ENCODE measurements around the gene DRAM1.

DRAM1 gene

GRCh38 chr12:101933866-101934514 is 56.6 kb downstream of the DRAM1 start:
- H3K4me1 ChIP-seq (ENCODE audit: insufficient read depth, low read length), result no peaks in the 10 kb centered on the region
- H3K4me3 ChIP-seq (ENCODE audit: low read depth in 1 of 2, low read length in 2 of 2), result no peak overlapping the region
- no peaks in the 10 kb centered on the region for H3K36me3 ChIP-seq (ENCODE audit: insufficient read depth, low read length)
- no peaks in the 10 kb centered on the region for H3K27me3 ChIP-seq (ENCODE audit: control insufficient read depth in 1 of 2, insufficient read depth in 2 of 2, low read length in 2 of 2)
- no peak overlapping the region for H3K27ac ChIP-seq (ENCODE audit: low read depth, low read length)
- H3K9ac ChIP-seq (ENCODE audit: low read length), result no peak overlapping the region
- H3K9me3 ChIP-seq (ENCODE audit: low read length), result no peaks in the 10 kb centered on the region

- Histone ChIP-seq H3K4me3 (ENCODE audit: low read depth in 1 of 2, low read length in 2 of 2) (no peak overlapping the region), H3K27ac (ENCODE audit: low read depth, low read length) (no peak overlapping the region), H3K9ac (ENCODE audit: low read length) (no peak overlapping the region), H3K36me3 (ENCODE audit: insufficient read depth, low read length) (no peaks in the 10 kb centered on the region), H3K27me3 (ENCODE audit: control insufficient read depth in 1 of 2, insufficient read depth in 2 of 2, low read length in 2 of 2) (no peaks in the 10 kb centered on the region), H3K9me3 (ENCODE audit: low read length) (no peaks in the 10 kb centered on the region), H3K4me1 (ENCODE audit: insufficient read depth, low read length) (peaks cover 12% of the 10 kb centered on the region)
Observed at GRCh38 chr12:101935890-101936746, 58.7 kb downstream of the DRAM1 start.

- Histone ChIP-seq H3K27ac (ENCODE audit: low read depth, low read length) (no peak overlapping the region), H3K27me3 (ENCODE audit: control insufficient read depth in 1 of 2, insufficient read depth in 2 of 2, low read length in 2 of 2) (no peaks in the 10 kb centered on the region), H3K9ac (ENCODE audit: low read length) (no peak overlapping the region), H3K4me1 (ENCODE audit: insufficient read depth, low read length) (peaks cover 16% of the 10 kb centered on the region), H3K36me3 (ENCODE audit: insufficient read depth, low read length) (no peaks in the 10 kb centered on the region), H3K4me3 (ENCODE audit: low read depth in 1 of 2, low read length in 2 of 2) (no peak overlapping the region), H3K9me3 (ENCODE audit: low read length) (no peaks in the 10 kb centered on the region)
Observed at GRCh38 chr12:101939306-101939705, 61.9 kb downstream of the DRAM1 start.

- no peak overlapping the region for H3K4me3 ChIP-seq (ENCODE audit: low read depth in 1 of 2, low read length in 2 of 2)
Observed at GRCh38 chr12:101939856-101940265, 62.5 kb downstream of the DRAM1 start.

GRCh38 chr12:101940400-101940950 is 63.1 kb downstream of the DRAM1 start:
- Histone ChIP-seq H3K27ac (ENCODE audit: low read depth, low read length) (no peak overlapping the region), H3K27me3 (ENCODE audit: control insufficient read depth in 1 of 2, insufficient read depth in 2 of 2, low read length in 2 of 2) (no peaks in the 10 kb centered on the region), H3K9me3 (ENCODE audit: low read length) (no peaks in the 10 kb centered on the region), H3K4me1 (ENCODE audit: insufficient read depth, low read length) (peaks cover 16% of the 10 kb centered on the region), H3K9ac (ENCODE audit: low read length) (no peak overlapping the region), H3K4me3 (ENCODE audit: low read depth in 1 of 2, low read length in 2 of 2) (no peak overlapping the region), H3K36me3 (ENCODE audit: insufficient read depth, low read length) (no peaks in the 10 kb centered on the region)

More at GRCh38 chr12:101939856-101940265, 62.5 kb downstream of the DRAM1 start:
- Histone ChIP-seq H3K9ac (ENCODE audit: low read length) (no peak overlapping the region), H3K9me3 (ENCODE audit: low read length) (no peaks in the 10 kb centered on the region), H3K27me3 (ENCODE audit: control insufficient read depth in 1 of 2, insufficient read depth in 2 of 2, low read length in 2 of 2) (no peaks in the 10 kb centered on the region), H3K4me1 (ENCODE audit: insufficient read depth, low read length) (peaks cover 16% of the 10 kb centered on the region), H3K36me3 (ENCODE audit: insufficient read depth, low read length) (no peaks in the 10 kb centered on the region), H3K27ac (ENCODE audit: low read depth, low read length) (no peak overlapping the region)

GRCh38 chr12:101941306-101942249 is 64.2 kb downstream of the DRAM1 start:
- Histone ChIP-seq H3K27me3 (ENCODE audit: control insufficient read depth in 1 of 2, insufficient read depth in 2 of 2, low read length in 2 of 2) (no peaks in the 10 kb centered on the region), H3K4me1 (ENCODE audit: insufficient read depth, low read length) (peaks cover 16% of the 10 kb centered on the region), H3K36me3 (ENCODE audit: insufficient read depth, low read length) (no peaks in the 10 kb centered on the region), H3K9ac (ENCODE audit: low read length) (no peak overlapping the region), H3K4me3 (ENCODE audit: low read depth in 1 of 2, low read length in 2 of 2) (no peak overlapping the region), H3K27ac (ENCODE audit: low read depth, low read length) (no peak overlapping the region), H3K9me3 (ENCODE audit: low read length) (no peaks in the 10 kb centered on the region)

- Histone ChIP-seq H3K27me3 (ENCODE audit: control insufficient read depth in 1 of 2, insufficient read depth in 2 of 2, low read length in 2 of 2) (no peaks in the 10 kb centered on the region), H3K4me3 (ENCODE audit: low read depth in 1 of 2, low read length in 2 of 2) (no peak overlapping the region), H3K4me1 (ENCODE audit: insufficient read depth, low read length) (peaks cover 16% of the 10 kb centered on the region), H3K9me3 (ENCODE audit: low read length) (no peaks in the 10 kb centered on the region), H3K27ac (ENCODE audit: low read depth, low read length) (no peak overlapping the region), H3K9ac (ENCODE audit: low read length) (no peak overlapping the region), H3K36me3 (ENCODE audit: insufficient read depth, low read length) (no peaks in the 10 kb centered on the region)
Observed at GRCh38 chr12:101942250-101942605, 64.8 kb downstream of the DRAM1 start.

- no peak overlapping the region for H3K9ac ChIP-seq (ENCODE audit: low read length)
- H3K4me1 ChIP-seq (ENCODE audit: insufficient read depth, low read length), result peaks cover 8% of the 10 kb centered on the region
- no peak overlapping the region for H3K4me3 ChIP-seq (ENCODE audit: low read depth in 1 of 2, low read length in 2 of 2)
- no peak overlapping the region for H3K27ac ChIP-seq (ENCODE audit: low read depth, low read length)
- no peaks in the 10 kb centered on the region for H3K36me3 ChIP-seq (ENCODE audit: insufficient read depth, low read length)
- no peaks in the 10 kb centered on the region for H3K9me3 ChIP-seq (ENCODE audit: low read length)
- no peaks in the 10 kb centered on the region for H3K27me3 ChIP-seq (ENCODE audit: control insufficient read depth in 1 of 2, insufficient read depth in 2 of 2, low read length in 2 of 2)
Observed at GRCh38 chr12:101945369-101946232, 68.2 kb downstream of the DRAM1 start.

- Histone ChIP-seq H3K36me3 (ENCODE audit: insufficient read depth, low read length) (no peaks in the 10 kb centered on the region), H3K27ac (ENCODE audit: low read depth, low read length) (no peak overlapping the region), H3K9me3 (ENCODE audit: low read length) (no peaks in the 10 kb centered on the region)
Observed at GRCh38 chr12:101946233-101946611, 68.8 kb downstream of the DRAM1 start.

GRCh38 chr12:101947316-101947715 is 69.9 kb downstream of the DRAM1 start:
- H3K4me3 ChIP-seq (ENCODE audit: low read depth in 1 of 2, low read length in 2 of 2), result no peak overlapping the region
- no peak overlapping the region for H3K27ac ChIP-seq (ENCODE audit: low read depth, low read length)
- no peaks in the 10 kb centered on the region for H3K27me3 ChIP-seq (ENCODE audit: control insufficient read depth in 1 of 2, insufficient read depth in 2 of 2, low read length in 2 of 2)
- no peaks in the 10 kb centered on the region for H3K4me1 ChIP-seq (ENCODE audit: insufficient read depth, low read length)
- no peaks in the 10 kb centered on the region for H3K36me3 ChIP-seq (ENCODE audit: insufficient read depth, low read length)
- H3K9me3 ChIP-seq (ENCODE audit: low read length), result no peaks in the 10 kb centered on the region
- H3K9ac ChIP-seq (ENCODE audit: low read length), result no peak overlapping the region

More at GRCh38 chr12:101946233-101946611, 68.8 kb downstream of the DRAM1 start:
- Histone ChIP-seq H3K9ac (ENCODE audit: low read length) (no peak overlapping the region), H3K4me3 (ENCODE audit: low read depth in 1 of 2, low read length in 2 of 2) (no peak overlapping the region), H3K4me1 (ENCODE audit: insufficient read depth, low read length) (peaks cover 3% of the 10 kb centered on the region), H3K27me3 (ENCODE audit: control insufficient read depth in 1 of 2, insufficient read depth in 2 of 2, low read length in 2 of 2) (no peaks in the 10 kb centered on the region)

Data from muscle layer of colon (tissue), 2 donors.